Gastrocnemius medialis (tissue), 4 donors: ENCODE results near the gene CSPG4.

Source experiments
- CTCF ChIP-seq, 5 experiments: fragments of 450-650 bp in 3 of 5; fragments of 200-600 bp in 2 of 5; sonication (generic) in 2 of 5; IDR thresholded peaks in 4 of 5; conservative IDR thresholded peaks in 1 of 5; 1 replicate in 4 of 5; 2 replicates in 1 of 5; pipeline ENCODE4 v1.5.1; 2016 to 2019; ENCODE audit warnings: antibody characterized with exemption in 5 of 5, mild to moderate bottlenecking in 3 of 5, moderate library complexity in 3 of 5
- POLR2A ChIP-seq, 2 donors: fragments of 450-650 bp; IDR thresholded peaks; one replicate each; pipeline ENCODE4 v1.6.1; 2017; ENCODE audit warnings: antibody characterized with exemption in 2 of 2, mild to moderate bottlenecking in 2 of 2, moderate library complexity in 2 of 2

- TF ChIP-seq CTCF (IDR thresholded peaks at IDR 0.05 in 4 of 5, conservative IDR thresholded peaks at IDR 0.05 in 1 of 5) (no peak), POLR2A (IDR thresholded peaks at IDR 0.05) (no peak)
Measured at GRCh38 chr15:75729326-75730069, 16.9 kb upstream of the CSPG4 start.
